Measurements from ENCODE around the gene LIPA.
"Not testable (repeated sequence)": the region's sequence is repeated elsewhere in the genome, so short reads cannot be mapped to it uniquely, and the experiment has no call there.

Gene LIPA

DNA sequence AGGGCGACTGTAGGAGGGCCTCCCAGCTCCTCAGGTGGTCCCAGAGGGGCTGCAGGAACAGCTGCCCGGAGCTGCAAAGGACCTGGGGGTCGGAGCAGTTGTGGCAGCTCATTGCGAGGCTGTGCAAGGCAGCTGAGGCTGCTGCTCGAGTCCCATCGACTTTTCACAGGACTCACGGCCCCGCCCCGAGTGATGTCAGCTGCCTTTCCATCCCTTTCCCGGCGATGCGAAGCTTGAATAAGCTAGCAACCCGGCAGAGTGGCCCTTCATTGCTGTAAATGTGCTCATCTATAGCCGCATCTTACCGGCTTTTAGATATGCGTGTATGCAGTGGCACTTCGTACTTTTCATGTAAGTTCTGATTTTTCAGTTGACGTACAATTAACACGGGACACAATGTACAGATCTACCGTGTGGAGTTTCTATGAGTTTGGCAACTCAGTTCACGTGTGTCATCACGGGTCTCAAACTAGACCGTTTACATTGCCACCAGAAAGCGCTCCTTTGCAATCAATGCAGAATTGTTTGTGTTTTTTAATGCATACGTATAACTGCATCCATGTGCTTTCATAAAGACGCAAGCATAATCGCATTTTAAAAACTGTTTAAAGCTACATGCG lies 44.3 kb downstream of the LIPA start, which contains the start of gene CH25H:
Gene CH25H, minus strand, starts transcription at position 137 of the 620 bp plus-strand sequence. Its CDS starts 25 bp downstream, at position 112.
- DNase-seq = peak; percentile 36 to 55

DNA sequence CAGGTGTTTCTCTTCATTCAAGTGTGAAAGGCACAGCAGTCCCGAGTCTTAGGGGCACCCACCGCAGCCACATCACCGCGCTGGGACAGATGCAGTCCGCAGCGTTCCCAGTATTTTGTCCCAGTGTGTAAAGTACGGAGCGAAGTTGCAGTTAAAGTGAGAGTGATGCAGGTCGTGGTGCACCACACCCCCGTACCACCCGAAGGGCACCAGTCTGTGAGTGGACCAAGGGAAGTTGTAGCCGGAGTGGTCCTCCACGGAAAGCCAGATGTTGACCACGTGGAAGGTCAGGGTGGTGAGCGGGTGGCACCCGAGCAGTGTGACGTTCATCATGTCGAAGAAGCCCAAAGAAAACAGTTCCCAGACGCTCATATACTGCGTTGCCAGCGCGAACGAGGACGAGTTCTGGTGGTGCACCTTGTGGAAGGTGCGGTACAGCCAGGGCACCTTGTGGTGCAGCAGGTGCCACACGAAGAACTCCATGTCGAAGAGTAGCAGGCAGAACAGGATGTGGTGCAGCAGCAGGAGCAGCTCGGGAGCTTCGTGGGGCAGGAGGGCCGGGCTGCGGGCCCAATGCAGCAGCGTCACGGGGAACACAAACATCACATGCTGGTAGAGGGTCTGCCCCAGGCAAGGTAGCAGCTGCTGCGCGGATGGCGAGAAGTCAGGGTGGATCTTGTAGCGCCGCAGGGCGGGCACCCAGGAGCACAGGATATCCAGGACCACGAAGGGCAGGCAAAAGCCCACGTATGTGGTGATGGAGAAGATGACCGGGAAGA lies 45.0 kb downstream of the LIPA start:
- DNase-seq = no peak

- no peak for DNase-seq
Measured at GRCh38 chr10:89204621-89205185, 46.9 kb downstream of the LIPA start.

DNA sequence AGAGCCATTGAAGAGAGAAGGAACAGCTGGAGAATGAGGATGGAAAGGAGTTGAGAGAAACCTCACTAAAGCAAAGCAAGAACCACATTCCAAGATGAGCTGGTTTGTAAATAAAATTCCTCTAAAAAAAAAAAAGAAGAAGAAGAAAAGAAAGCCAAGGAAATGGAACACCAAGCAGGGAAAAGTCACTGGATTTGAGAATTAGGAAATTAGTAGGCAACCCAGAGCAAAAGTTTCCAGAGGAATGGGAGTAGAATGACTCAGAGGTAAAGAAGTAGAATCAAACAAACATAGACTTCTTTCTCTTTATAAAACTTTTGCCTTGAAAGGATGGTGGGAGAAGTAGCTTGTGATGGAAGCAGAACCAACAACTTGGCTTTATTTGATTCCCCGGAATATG lies 48.3 kb downstream of the LIPA start:
- DNase-seq = no peak

DNA sequence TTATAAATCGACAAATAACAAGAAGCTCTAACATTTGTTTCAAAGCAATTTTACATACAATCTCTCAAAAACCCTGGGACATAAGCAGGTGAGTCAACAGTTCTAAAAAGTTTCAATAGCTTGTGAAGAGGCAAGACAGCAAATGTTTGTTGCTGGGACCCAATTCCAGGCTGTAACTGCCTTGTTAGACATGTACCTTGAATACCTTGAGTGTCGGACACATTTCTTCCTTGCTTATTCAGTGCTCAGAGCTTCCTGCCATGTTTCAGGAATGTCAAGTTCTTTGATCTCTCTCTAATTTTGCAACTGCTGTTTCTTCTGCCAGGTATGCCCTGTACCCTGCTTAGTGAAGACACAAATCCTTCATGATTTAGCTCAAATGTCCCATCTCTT lies 49.5 kb downstream of the LIPA start:
- no peak for DNase-seq

DNA sequence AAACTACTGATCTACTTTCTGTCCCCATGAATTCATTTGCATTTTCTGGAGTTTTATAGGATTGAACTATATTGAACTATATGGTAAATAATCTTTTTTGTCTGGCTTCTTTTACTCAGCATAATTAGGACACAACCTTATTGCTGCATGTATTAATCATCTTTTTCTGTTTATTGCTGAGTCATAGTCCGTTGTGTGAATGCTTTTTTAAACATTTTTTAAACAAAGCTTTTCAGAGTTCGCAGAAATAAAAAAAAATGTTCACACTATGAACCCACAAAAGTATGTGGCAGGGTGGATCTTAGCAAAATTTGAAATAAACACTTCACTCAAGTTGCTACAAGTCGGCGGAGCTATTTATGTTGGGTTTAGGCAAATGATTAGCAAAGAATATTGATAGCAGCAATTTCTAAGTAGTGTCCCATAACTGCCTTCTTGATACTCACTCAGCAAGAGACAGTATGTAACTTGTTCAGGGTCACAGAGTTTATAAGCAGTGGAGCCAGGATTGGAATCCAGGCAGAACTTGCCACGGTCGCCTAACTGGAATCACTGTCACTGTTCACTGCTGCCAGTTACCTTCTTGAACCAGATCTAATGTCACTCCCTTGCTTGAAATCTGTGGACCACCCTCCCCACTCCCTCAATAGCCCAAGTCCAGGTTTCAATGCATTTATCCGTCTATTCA lies 50.1 kb downstream of the LIPA start:
- no peak for DNase-seq

- DNase-seq = no peak
Measured at GRCh38 chr10:89197473-89197872, 54.1 kb downstream of the LIPA start.

DNA sequence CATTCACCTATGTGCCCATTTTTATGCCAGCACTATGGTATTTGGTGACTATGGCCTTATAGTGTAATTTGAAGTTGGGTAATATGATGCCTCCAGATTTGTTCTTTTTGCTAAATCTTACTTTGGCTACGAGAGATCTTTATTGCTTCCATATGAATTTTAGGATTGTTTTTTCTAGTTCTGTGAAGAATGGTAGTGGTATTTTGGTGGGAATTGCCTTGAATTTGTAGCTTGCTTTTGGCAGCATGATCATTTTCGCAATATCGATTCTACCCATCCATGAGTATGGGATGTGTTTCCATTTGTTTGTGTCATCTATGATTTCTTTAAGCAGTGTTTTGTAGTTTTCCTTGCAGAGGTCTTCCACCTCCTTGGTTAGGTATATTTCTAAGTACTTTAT lies 60.3 kb downstream of the LIPA start:
- DNase-seq = not testable (repeated sequence)

DNA sequence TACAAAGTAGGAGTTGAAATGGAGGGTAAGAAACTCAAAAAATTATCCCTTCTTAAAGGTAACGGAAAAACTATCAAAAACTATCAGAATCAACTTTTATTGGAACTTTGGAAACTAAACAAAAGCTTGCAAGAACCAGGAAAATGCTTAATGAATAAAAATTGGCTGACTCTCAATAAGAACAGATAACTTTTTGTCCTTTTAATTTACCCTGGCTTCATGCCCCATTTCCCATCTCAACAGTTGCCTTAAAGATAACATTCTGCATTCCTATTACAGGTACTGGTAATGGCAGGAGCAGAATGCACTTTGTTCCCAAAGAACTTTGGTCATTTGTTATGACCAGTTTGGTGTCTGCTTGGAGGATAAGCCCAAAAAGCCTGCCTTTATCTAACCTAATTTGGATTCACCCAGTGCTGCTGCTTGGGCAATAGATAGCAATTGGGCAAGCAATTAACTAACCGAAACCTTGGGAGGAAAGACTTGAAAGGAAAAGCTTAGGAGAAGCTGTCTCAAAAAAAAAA lies 62.3 kb downstream of the LIPA start:
- no peak for DNase-seq

DNA sequence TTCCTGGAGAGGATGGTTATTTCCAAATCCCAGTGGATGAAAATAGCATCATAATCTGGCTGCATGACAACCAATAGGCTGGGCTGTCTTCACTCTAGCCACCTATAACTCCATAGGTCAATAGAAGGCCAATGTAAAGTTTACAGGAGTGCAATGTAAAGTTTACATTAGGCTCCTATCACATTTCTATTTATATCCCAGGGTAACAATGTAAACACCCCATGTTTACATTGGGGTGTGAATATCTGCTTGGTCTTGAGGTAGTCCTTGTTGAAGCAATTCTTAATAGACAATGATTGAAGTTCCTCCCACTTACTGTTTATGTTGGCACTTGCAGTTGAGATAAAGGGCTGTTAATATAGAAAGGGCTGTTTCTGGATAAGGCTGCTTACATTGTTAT lies 65.9 kb downstream of the LIPA start:
- DNase-seq = no peak

GRCh38 chr10:89184638-89185037 lies 66.9 kb downstream of the LIPA start:
- DNase-seq = no peak

DNA sequence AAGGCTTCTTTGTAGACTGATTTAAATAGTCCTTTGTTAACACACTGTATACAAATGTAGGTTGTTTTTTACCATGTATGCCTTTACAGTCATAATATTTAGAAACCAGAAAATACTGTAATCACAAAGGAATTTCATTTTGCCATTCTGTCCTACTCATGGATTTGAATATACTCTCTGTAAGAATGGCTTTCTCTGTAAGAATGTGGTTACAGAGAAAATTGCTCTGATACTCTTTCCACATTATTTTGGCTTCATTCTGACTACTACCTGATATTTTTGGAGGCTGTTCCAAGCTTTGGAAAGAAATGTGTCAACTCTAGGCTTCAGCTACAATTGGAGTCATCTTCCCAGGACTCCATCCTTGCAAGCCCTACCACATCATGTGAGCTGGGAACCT lies 68.0 kb downstream of the LIPA start:
- no peak for DNase-seq

GRCh38 chr10:89182894-89183293 lies 68.7 kb downstream of the LIPA start:
- no peak for DNase-seq

DNA sequence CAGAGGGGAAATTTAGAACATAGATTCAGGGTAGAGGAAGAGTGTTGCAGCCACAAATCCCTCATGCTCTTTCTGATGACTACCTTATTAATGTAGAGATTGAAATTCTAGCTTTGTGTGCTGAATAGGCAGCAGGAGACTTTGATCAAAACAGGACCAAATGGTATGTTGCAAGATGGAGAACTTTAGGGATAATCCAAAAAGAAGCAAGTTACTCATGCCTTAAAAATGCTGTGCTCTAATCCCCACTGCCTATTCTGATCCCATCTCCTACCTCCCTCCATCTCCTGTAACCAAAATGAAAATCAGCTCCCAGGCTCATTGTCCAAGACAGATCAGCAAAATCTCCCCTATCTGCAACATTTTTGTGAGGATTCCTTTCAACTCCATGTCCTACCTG lies 75.8 kb downstream of the LIPA start:
- DNase-seq = no peak

- no peak for DNase-seq
Measured at GRCh38 chr10:89173075-89173474, 78.5 kb downstream of the LIPA start.

DNA sequence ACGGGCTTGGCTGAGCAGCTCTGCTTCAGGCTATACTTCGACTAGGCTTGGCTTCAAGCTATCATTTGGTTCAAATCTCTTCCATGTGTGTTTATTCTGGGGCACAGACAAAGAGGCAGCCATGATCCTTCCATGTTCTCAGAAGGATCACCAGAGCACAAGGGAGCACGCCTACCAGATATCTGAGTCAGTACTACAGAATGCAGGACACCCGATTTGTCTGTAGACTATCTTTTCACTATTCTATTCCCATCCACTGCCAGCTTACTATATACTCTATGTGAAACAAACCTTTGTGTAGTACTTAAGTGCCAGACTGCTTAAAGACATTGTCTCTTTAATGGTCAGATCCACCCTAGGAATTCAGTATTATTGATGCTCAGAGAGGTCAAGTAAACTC lies 79.6 kb downstream of the LIPA start:
- no peak for DNase-seq

- DNase-seq = no peak
Measured at GRCh38 chr10:89171263-89171872, 80.2 kb downstream of the LIPA start.

GRCh38 chr10:89168354-89168900 lies 83.1 kb downstream of the LIPA start:
- not testable (repeated sequence) for DNase-seq

DNA sequence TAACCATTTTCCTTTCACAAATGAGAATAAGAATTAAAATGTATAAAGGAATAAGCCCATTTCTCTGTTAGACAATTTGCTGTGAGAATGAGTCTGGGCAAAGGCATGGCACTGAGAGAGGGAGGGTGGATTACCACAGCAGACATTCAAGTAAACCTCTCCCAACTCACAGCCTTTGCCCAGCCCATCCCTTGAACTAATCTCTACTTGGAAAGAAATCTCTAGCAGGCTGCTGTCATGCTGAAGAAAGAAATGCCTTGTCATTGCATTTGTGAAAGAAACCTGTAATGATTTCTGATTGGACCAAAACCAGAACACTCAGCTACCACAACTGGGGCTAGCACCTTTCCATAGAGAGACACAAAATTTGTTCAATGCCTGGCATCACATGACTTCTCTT lies 83.7 kb downstream of the LIPA start:
- no peak for DNase-seq

GRCh38 chr10:89165923-89166322 lies 85.7 kb downstream of the LIPA start:
- DNase-seq = no peak

- DNase-seq = no peak
Measured at GRCh38 chr10:89164920-89165319, 86.7 kb downstream of the LIPA start.

DNA sequence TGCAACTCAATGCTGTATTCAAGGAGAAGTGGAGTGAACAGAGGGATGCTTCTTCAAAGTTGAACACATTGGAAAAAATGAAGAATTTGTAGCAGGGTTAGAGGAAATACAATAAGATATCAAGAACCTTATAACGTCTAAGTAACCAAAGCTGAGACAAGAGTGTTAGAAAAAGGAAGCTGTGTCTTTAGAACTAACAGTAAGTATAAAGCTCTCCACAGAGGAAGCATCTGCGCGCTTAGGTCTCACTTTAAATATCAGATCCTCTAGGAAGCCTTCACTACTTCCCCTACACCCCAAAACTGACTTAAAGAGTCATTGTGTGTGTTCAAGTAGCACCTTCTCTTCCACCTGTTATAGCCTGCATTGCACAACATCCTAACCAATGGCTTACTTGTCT lies 87.5 kb downstream of the LIPA start:
- no peak for DNase-seq
